Skeletal muscle satellite cell (primary cell): Measurements from ENCODE around the gene CD3D. TPM values are rescaled to one million over a fixed set of nuclear protein-coding genes. Genes with fewer than 3 reads are reported as not detected.

Experiments used
- H3K27me3 ChIP-seq: 2 replicates; pipeline ENCODE4 v1.7.0; 2013; ENCODE audit warnings: low read length; ENCODE audit not compliant: control insufficient read depth, insufficient read depth
- H3K36me3 ChIP-seq: 2 replicates; pipeline ENCODE4 v1.7.0; 2013; ENCODE audit warnings: mild to moderate bottlenecking, control low read depth, low read length; ENCODE audit not compliant: insufficient read depth
- H3K4me1 ChIP-seq: 2 replicates; pipeline ENCODE4 v1.7.0; 2013; ENCODE audit warnings: low read length; ENCODE audit not compliant: control insufficient read depth, insufficient read depth
- H3K4me2 ChIP-seq: 2 replicates; pipeline ENCODE4 v1.7.0; 2013; ENCODE audit warnings: mild to moderate bottlenecking, low read length
- H3K4me3 ChIP-seq: 2 replicates; pipeline ENCODE4 v1.7.0; 2013; ENCODE audit warnings: low read length
- H3K9ac ChIP-seq: 2 replicates; pipeline ENCODE4 v1.7.0; 2013; ENCODE audit warnings: mild to moderate bottlenecking, low read depth, low read length, moderate library complexity
- H3K9me3 ChIP-seq: replicated peaks from 2 replicates; pipeline ENCODE4 v1.7.0; 2013; ENCODE audit warnings: mild to moderate bottlenecking, control low read depth, low read length
- small RNA-seq: library from RNA; depleted of rRNA; stranded (forward); fragments of <200 nt; gene quantifications from one replicate; pipeline ENCODE3, GENCODE V24; 2012

CD3D gene

GRCh38 chr11:118294053-118294452, 48.5 kb downstream of the CD3D start:
- H3K4me3 ChIP-seq: no peak overlapping the region
- no peaks in the 10 kb centered on the region for H3K9me3 ChIP-seq
- H3K4me2 ChIP-seq: no peak overlapping the region

GRCh38 chr11:118291477-118292135, 50.9 kb downstream of the CD3D start:
- Histone ChIP-seq H3K9ac (no peak overlapping the region), H3K36me3 (no peaks in the 10 kb centered on the region), H3K9me3 (no peaks in the 10 kb centered on the region), H3K4me3 (no peak overlapping the region), H3K4me1 (no peaks in the 10 kb centered on the region), H3K27me3 (peaks cover 29% of the 10 kb centered on the region), H3K4me2 (no peak overlapping the region)

More at GRCh38 chr11:118294053-118294452, 48.5 kb downstream of the CD3D start:
- H3K27me3 ChIP-seq: peaks cover 27% of the 10 kb centered on the region
- no peaks in the 10 kb centered on the region for H3K4me1 ChIP-seq
- no peak overlapping the region for H3K9ac ChIP-seq
- H3K36me3 ChIP-seq: no peaks in the 10 kb centered on the region

- Histone ChIP-seq H3K4me1 (no peaks in the 10 kb centered on the region), H3K9ac (no peak overlapping the region), H3K27me3 (peaks cover 29% of the 10 kb centered on the region), H3K9me3 (no peaks in the 10 kb centered on the region), H3K36me3 (no peaks in the 10 kb centered on the region), H3K4me3 (no peak overlapping the region), H3K4me2 (no peak overlapping the region)
Measured at GRCh38 chr11:118290923-118291322, 51.6 kb downstream of the CD3D start.

- Histone ChIP-seq H3K4me2 (no peak overlapping the region), H3K4me3 (no peak overlapping the region), H3K27me3 (peaks cover 26% of the 10 kb centered on the region), H3K4me1 (no peaks in the 10 kb centered on the region), H3K9ac (no peak overlapping the region), H3K9me3 (no peaks in the 10 kb centered on the region), H3K36me3 (no peaks in the 10 kb centered on the region)
Measured at GRCh38 chr11:118289401-118289800, 53.1 kb downstream of the CD3D start.

Small RNAs within 50 kb of the gene (small RNA-seq; reads per million reads assigned to genes)
- not detected for gene AP001582.1
